Peyer's patch (tissue), 4 donors: ENCODE data around the gene HJV.

Experiments
- CTCF ChIP-seq, 6 experiments: fragments of 450-650 bp in 4 of 6; fragments of 200-600 bp in 2 of 6; sonication (generic) in 1 of 6; IDR thresholded peaks; one replicate each; pipeline ENCODE4 v1.5.1; 2017 to 2019; ENCODE audit warnings: antibody characterized with exemption in 6 of 6, mild to moderate bottlenecking in 3 of 6, moderate library complexity in 1 of 6
- POLR2A ChIP-seq, 2 donors: fragments of 450-650 bp; IDR thresholded peaks; one replicate each; pipeline ENCODE4 v1.5.1; 2017; ENCODE audit warnings: antibody characterized with exemption in 2 of 2, mild to moderate bottlenecking in 2 of 2, moderate library complexity in 2 of 2

GRCh38 chr1:145999321-146000024 lies 22.1 kb downstream of the HJV start:
- TF ChIP-seq CTCF (IDR thresholded peaks at IDR 0.05), result no peak
- TF ChIP-seq POLR2A (IDR thresholded peaks at IDR 0.05), result peak in 1 of 2 donors; percentile 46
